Skeletal muscle satellite cell (primary cell): ENCODE data around the gene TACSTD2. TPM values are rescaled to one million over a fixed set of nuclear protein-coding genes. Genes with fewer than 3 reads are reported as not detected.
"Not testable (repeated sequence)": the region's sequence is repeated elsewhere in the genome, so short reads cannot be mapped to it uniquely, and the experiment has no call there.

Experiments used
- H3K27me3 ChIP-seq: 2 replicates; pipeline ENCODE4 v1.7.0; 2013; ENCODE audit warnings: low read length; ENCODE audit not compliant: control insufficient read depth, insufficient read depth
- H3K36me3 ChIP-seq: 2 replicates; pipeline ENCODE4 v1.7.0; 2013; ENCODE audit warnings: mild to moderate bottlenecking, control low read depth, low read length; ENCODE audit not compliant: insufficient read depth
- H3K4me1 ChIP-seq: 2 replicates; pipeline ENCODE4 v1.7.0; 2013; ENCODE audit warnings: low read length; ENCODE audit not compliant: control insufficient read depth, insufficient read depth
- H3K4me2 ChIP-seq: 2 replicates; pipeline ENCODE4 v1.7.0; 2013; ENCODE audit warnings: mild to moderate bottlenecking, low read length
- H3K4me3 ChIP-seq: 2 replicates; pipeline ENCODE4 v1.7.0; 2013; ENCODE audit warnings: low read length
- H3K9ac ChIP-seq: 2 replicates; pipeline ENCODE4 v1.7.0; 2013; ENCODE audit warnings: mild to moderate bottlenecking, low read depth, low read length, moderate library complexity
- H3K9me3 ChIP-seq: replicated peaks from 2 replicates; pipeline ENCODE4 v1.7.0; 2013; ENCODE audit warnings: mild to moderate bottlenecking, control low read depth, low read length
- total RNA-seq: library from RNA; depleted of rRNA; stranded (reverse); fragments of >200 nt; gene quantifications from 2 replicates; pipeline ENCODE4 v1.2.3, GENCODE V29; 2012; rRNA removed

The TACSTD2 gene
- not detected in 2 replicates for total RNA-seq

DNA sequence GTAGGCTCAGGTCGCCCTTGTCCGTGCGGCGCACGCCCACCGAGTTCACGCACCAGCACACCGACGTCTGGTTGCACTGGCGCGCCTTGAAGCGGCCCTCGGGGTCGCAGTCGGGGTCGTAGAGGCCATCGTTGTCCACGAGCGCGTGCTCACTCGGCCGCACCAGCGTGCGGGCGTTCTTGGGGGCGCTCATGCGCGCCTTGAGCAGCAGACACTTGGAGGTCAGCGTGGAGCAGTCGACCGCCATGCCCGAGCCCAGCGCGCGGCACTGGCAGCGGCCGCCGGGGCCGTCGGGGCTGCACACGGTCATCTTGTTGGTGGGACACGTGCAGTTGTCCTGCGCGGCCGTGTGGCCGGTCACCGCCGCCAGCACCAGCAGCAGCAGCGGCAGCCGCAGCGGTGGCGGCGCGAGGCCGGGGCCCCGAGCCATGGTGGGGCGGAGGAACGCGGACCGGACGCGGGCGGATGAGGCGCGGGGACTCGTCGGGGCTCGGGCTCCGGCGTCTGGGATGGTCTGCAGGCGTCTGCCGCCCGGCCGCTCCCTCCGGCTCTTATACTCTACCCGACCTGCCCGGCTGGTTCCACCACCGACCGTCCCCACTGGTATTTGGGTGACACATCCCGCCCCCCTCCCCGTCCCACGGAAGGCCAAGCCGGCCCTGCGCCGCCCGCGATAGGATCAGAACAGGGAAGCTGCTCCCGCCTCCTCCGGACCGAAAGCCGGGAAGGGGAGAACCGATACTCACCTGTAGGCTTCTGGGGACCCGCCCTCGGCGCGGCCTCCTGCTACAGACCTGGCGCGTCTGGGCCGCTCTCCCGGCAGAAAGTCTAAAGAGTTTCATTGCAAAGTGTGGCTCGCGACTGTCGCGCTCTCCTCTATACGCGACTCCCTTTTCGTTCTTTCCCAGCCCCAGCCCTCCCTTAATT, at the start of gene TACSTD2:
TSS of gene TACSTD2 (minus strand) at position 526 of the 927 bp plus-strand sequence. CDS start at position 430, 96 bp downstream.
- Histone ChIP-seq H3K4me1 (peaks cover 6% of the 10 kb centered on the region), H3K9ac (no peak within 1 kb of the TSS), H3K4me3 (peak within 1 kb of the TSS; percentile 57), H3K4me2 (peak within 1 kb of the TSS; percentile 79), H3K27me3 (peaks cover 31% of the 10 kb centered on the region), H3K36me3 (no peaks in the 10 kb centered on the region), H3K9me3 (no peaks in the 10 kb centered on the region)

GRCh38 chr1:58626293-58626692, 49.2 kb upstream of the TACSTD2 start:
- Histone ChIP-seq H3K27me3 (no peaks in the 10 kb centered on the region), H3K4me3 (no peak overlapping the region), H3K9ac (no peak overlapping the region), H3K4me1 (no peaks in the 10 kb centered on the region), H3K4me2 (no peak overlapping the region), H3K9me3 (no peaks in the 10 kb centered on the region), H3K36me3 (no peaks in the 10 kb centered on the region)

DNA sequence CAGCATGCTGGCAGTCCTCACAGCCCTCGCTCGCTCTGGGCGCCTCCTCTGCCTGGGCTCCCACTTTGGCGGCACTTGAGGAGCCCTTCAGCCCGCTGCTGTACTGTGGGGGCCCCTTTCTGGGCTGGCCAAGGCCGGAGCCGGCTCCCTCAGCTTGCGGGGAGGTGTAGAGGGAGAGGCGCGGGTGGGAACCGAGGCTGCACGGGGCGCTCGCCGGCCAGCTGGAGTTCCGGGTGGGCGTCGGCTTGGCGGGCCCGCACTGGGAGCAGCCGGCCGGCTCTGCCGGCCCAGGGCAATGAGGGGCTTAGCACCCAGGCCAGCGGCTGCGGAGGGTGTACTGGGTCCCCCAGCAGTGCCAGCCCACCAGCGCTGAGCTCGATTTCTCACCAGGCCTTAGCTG, 46.2 kb upstream of the TACSTD2 start:
- not testable (repeated sequence) for H3K9me3 ChIP-seq, H3K9ac ChIP-seq, H3K27me3 ChIP-seq, H3K36me3 ChIP-seq, H3K4me2 ChIP-seq, H3K4me3 ChIP-seq
- H3K4me1 ChIP-seq, result peaks cover 13% of the 10 kb centered on the region

DNA sequence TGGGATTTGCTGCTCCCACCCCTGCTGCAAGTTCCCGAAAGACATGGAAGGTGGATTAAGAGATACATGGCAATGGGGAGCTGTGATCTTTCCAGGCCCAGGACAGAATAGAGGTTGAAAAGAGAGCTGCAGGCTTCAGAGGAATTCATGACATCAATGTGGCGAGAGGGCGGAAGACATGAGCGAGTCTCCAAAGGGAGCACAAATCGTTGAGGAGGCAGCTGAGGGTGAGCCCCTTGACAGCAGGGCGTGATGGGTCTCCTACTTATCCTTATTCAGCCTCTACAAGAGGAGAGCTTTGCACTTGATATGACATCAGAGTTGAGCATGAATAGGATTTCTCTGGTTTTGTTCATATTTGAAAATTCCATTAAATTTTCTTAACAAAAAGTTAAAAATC, 45.5 kb upstream of the TACSTD2 start:
- Histone ChIP-seq H3K4me1 (peaks cover 18% of the 10 kb centered on the region), H3K4me2 (no peak overlapping the region), H3K4me3 (no peak overlapping the region), H3K9ac (no peak overlapping the region), H3K9me3 (no peaks in the 10 kb centered on the region), H3K27me3 (no peaks in the 10 kb centered on the region), H3K36me3 (no peaks in the 10 kb centered on the region)

DNA sequence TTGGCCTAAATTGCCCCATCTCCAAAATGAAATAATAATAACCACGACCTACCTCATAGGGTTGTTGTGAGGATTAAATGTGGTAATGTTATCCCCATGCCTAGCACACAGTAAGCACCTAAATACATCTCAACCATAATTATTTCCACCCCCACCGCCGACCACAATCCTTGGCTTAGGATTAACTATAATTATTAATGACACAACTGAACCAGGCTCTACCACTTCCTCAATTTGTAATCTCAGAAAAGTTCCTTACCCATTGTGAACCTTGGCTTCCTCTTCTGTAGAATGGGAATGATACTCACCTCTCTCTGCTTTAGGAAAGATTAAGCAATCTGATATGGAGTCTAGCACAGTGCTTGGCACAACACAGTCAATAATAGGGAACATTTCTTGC, 44.3 kb upstream of the TACSTD2 start:
- no peak overlapping the region for H3K9ac ChIP-seq
- no peak overlapping the region for H3K4me2 ChIP-seq
- H3K27me3 ChIP-seq, result no peaks in the 10 kb centered on the region
- no peaks in the 10 kb centered on the region for H3K36me3 ChIP-seq
- H3K4me3 ChIP-seq, result no peak overlapping the region
- H3K4me1 ChIP-seq, result peaks cover 18% of the 10 kb centered on the region
- H3K9me3 ChIP-seq, result no peaks in the 10 kb centered on the region

DNA sequence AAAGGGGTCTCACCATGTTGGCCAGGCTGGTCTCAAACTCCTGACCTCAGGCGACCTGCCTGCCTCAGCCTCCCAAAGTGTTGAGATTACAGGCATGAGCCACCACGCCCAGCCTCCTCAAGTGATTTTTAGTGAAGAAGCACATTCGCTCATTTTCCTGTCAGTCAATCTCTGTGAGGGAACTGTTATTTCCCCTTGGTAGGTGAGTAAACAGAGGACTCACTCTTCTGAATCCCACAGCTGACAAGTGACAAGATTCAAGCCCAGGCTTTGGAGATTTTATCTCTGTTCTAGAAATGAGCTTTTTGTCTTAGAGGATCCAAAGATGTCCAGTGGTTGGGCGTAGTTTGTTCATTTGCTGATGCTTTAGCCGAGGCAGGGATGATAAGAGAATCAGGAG, 43.9 kb upstream of the TACSTD2 start:
- H3K27me3 ChIP-seq, result no peaks in the 10 kb centered on the region
- H3K4me2 ChIP-seq, result no peak overlapping the region
- no peaks in the 10 kb centered on the region for H3K9me3 ChIP-seq
- H3K9ac ChIP-seq, result no peak overlapping the region
- no peak overlapping the region for H3K4me3 ChIP-seq
- H3K36me3 ChIP-seq, result no peaks in the 10 kb centered on the region
- H3K4me1 ChIP-seq, result peaks cover 18% of the 10 kb centered on the region

GRCh38 chr1:58620259-58620658, 43.2 kb upstream of the TACSTD2 start:
- peaks cover 18% of the 10 kb centered on the region for H3K4me1 ChIP-seq
- no peaks in the 10 kb centered on the region for H3K27me3 ChIP-seq
- H3K4me2 ChIP-seq, result no peak overlapping the region
- no peaks in the 10 kb centered on the region for H3K36me3 ChIP-seq
- no peaks in the 10 kb centered on the region for H3K9me3 ChIP-seq
- no peak overlapping the region for H3K4me3 ChIP-seq
- H3K9ac ChIP-seq, result no peak overlapping the region

DNA sequence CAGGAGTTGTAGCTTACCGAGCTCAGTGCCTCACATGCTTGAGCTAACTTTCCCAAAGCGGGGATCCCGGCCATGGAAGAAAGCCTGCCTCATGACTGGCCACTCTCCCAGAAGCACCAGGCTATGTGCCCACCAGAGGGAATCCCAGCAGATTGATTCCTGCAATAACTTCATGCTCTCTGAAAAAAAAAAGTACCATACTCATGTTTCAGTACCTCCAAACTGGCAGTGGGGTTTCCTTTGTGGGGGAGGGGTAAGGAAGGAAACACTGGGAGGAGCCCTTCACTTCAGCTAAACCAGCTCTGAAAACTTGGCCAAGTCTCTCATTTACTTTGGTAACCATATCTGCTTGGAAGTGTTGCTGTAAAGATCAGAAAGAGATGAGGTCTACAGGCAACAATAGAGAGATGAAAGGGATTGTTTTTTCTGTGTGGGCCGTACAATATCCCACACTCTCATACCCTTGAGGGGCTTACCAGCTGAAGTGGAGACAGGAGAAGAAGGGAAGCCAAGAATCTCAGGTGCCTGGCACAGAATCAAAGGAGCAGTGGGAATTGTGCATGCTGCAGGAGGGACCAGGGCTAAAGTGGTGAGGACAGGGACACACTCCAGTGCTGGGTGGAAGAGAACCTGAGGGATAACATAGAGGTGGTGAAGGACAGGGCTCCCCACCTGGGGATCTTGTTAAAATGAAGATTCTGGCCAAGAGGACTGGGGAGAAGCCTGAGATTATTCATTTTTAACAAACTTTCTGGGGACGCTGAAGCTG, 42.4 kb upstream of the TACSTD2 start:
- peaks cover 18% of the 10 kb centered on the region for H3K4me1 ChIP-seq
- no peaks in the 10 kb centered on the region for H3K36me3 ChIP-seq
- H3K9ac ChIP-seq, result no peak overlapping the region
- no peak overlapping the region for H3K4me2 ChIP-seq
- no peaks in the 10 kb centered on the region for H3K27me3 ChIP-seq
- no peaks in the 10 kb centered on the region for H3K9me3 ChIP-seq
- no peak overlapping the region for H3K4me3 ChIP-seq

- Histone ChIP-seq H3K4me1 (peaks cover 18% of the 10 kb centered on the region), H3K4me2 (peak overlapping the region; percentile 30), H3K36me3 (no peaks in the 10 kb centered on the region), H3K4me3 (no peak overlapping the region), H3K9ac (peak overlapping the region; percentile 4), H3K9me3 (no peaks in the 10 kb centered on the region), H3K27me3 (no peaks in the 10 kb centered on the region)
Measured at GRCh38 chr1:58618303-58618702, 41.3 kb upstream of the TACSTD2 start.

DNA sequence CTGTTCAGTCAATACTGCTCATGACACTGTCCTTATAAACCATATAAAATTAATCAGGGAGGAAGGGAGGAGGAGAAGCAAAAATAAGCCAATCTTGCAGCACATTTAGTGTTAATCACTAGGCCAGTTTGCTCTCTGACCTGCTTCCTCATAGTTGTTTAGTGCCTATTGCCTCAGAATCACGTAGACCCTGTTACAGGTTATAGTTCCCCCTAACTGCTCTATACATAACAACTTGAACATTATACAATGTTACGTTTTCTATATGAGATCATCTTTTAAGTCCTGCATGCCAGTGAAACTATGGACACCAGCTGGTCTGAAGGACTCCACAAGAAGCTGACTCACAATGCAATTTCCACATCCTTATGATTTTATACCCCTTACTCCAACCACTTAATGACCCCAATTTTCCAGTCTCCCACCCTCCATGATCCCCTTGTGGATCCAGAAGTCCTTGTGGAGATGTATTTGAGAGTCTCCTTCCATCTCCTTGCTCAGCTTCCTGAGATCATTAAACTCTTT, 34.9 kb upstream of the TACSTD2 start:
- no peaks in the 10 kb centered on the region for H3K9me3 ChIP-seq
- no peaks in the 10 kb centered on the region for H3K36me3 ChIP-seq
- H3K27me3 ChIP-seq, result no peaks in the 10 kb centered on the region
- no peak overlapping the region for H3K4me2 ChIP-seq
- H3K4me1 ChIP-seq, result no peaks in the 10 kb centered on the region
- no peak overlapping the region for H3K4me3 ChIP-seq
- H3K9ac ChIP-seq, result no peak overlapping the region

DNA sequence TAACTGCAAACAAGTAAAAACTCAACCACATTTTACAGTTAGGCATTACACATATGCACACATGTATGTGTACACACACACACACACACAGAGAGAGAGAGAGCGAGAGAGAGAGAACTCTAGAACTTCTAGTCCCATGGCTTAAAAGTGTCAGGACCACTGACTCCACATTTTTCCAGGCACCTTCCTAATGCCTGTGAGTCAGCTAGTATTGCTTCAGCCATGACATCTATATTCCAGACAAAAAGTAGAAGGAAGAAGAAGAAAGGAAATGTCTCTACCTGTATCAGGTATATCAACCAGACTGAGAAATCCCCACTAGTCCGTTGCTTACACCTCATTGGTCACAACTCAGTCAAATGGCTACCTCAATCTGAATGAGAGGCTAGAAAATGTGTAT, 31.9 kb upstream of the TACSTD2 start:
- no peaks in the 10 kb centered on the region for H3K36me3 ChIP-seq
- no peaks in the 10 kb centered on the region for H3K27me3 ChIP-seq
- H3K4me3 ChIP-seq, result no peak overlapping the region
- no peak overlapping the region for H3K4me2 ChIP-seq
- H3K9ac ChIP-seq, result no peak overlapping the region
- no peaks in the 10 kb centered on the region for H3K9me3 ChIP-seq
- no peaks in the 10 kb centered on the region for H3K4me1 ChIP-seq
